ENCODE results near the gene TMEM120A. TPM values are rescaled to one million over a fixed set of nuclear protein-coding genes. Genes with fewer than 3 reads are reported as not detected.

Gene TMEM120A
- total RNA-seq, 2 experiments from 2014 or later, result 12.4 to 22.1 TPM

DNA sequence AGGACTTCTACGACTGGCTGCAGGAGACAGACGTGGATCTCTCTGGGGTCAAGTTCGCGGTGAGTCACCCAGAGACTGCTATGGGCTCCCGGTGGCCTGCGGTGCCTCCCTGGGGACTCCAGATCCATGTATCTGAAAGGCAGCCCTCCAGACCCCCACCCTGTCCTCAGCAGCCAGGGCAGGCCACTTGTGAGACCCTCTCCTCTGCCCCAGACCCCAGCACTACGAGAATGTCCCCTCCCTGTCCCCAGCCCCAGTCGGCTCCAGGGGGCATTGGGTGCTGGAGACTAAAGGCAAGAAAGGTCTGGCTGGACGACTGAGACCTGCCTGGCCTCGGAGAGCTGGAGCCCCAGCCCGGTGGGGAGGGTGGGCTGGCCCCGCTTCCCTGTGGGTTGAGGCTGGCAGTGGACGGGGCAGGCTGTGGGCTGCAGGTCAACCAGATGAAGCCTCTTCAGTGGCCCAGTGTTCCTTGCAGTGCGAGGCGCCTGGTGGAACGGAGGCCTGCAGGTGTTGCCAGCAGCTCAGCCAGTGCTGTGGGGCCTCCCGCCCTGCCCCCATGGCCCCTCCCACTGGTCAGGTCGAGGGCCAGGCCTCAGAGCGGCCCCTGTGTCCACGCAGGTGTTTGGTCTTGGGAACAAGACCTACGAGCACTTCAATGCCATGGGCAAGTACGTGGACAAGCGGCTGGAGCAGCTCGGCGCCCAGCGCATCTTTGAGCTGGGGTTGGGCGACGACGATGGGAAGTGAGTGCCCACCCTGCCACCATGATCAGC, 13.8 kb downstream of the TMEM120A start:
- DNase-seq (ENCODE audit: low spot score), result no peak
- no TSS peak for BruUV-seq (replicated peaks)
- Histone ChIP-seq H3K4me1 (ENCODE audit: insufficient read depth, low read length, poor library complexity, severe bottlenecking) (no peaks in the 10 kb centered on the region), H4K20me1 (ENCODE audit: insufficient read depth, low read length) (no peaks in the 10 kb centered on the region), H3K79me2 (ENCODE audit: insufficient read depth, low read depth, low read length) (no peaks in the 10 kb centered on the region), H3K36me3 (ENCODE audit: insufficient read depth, low read length) (peaks cover 9% of the 10 kb centered on the region; the same call in 1 of the 2 replicates), H3K4me3 (ENCODE audit: low read depth, low read length, poor library complexity, severe bottlenecking) (no peak overlapping the region), H2AFZ (ENCODE audit: low read length) (no peak overlapping the region), H3K27ac (ENCODE audit: low read depth, low read length, poor library complexity, severe bottlenecking) (no peak overlapping the region), H3K9me3 (ENCODE audit: low read length) (no peaks in the 10 kb centered on the region), H3K9me2 (ENCODE audit: insufficient read depth, low read length) (no peaks in the 10 kb centered on the region), H3K4me2 (ENCODE audit: low read length) (no peak overlapping the region)
- intact Hi-C loops (cut with micrococcal nuclease; ENCODE audit: unreplicated experiment), result no loop called here
- no peak for TF ChIP-seq EZH2phosphoT487 (IDR thresholded peaks at IDR 0.05; ENCODE audit: borderline replicate concordance, low read depth, low read length)
- TF ChIP-seq, protein P1, sequence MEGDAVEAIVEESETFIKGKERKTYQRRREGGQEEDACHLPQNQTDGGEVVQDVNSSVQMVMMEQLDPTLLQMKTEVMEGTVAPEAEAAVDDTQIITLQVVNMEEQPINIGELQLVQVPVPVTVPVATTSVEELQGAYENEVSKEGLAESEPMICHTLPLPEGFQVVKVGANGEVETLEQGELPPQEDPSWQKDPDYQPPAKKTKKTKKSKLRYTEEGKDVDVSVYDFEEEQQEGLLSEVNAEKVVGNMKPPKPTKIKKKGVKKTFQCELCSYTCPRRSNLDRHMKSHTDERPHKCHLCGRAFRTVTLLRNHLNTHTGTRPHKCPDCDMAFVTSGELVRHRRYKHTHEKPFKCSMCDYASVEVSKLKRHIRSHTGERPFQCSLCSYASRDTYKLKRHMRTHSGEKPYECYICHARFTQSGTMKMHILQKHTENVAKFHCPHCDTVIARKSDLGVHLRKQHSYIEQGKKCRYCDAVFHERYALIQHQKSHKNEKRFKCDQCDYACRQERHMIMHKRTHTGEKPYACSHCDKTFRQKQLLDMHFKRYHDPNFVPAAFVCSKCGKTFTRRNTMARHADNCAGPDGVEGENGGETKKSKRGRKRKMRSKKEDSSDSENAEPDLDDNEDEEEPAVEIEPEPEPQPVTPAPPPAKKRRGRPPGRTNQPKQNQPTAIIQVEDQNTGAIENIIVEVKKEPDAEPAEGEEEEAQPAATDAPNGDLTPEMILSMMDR (conservative IDR thresholded peaks at IDR 0.05; ENCODE audit: low read length), result no peak
- POLR2A ChIA-PET, result no interaction called here
- CTCF ChIA-PET (ENCODE audit: unreplicated experiment), result no interaction called here

DNA sequence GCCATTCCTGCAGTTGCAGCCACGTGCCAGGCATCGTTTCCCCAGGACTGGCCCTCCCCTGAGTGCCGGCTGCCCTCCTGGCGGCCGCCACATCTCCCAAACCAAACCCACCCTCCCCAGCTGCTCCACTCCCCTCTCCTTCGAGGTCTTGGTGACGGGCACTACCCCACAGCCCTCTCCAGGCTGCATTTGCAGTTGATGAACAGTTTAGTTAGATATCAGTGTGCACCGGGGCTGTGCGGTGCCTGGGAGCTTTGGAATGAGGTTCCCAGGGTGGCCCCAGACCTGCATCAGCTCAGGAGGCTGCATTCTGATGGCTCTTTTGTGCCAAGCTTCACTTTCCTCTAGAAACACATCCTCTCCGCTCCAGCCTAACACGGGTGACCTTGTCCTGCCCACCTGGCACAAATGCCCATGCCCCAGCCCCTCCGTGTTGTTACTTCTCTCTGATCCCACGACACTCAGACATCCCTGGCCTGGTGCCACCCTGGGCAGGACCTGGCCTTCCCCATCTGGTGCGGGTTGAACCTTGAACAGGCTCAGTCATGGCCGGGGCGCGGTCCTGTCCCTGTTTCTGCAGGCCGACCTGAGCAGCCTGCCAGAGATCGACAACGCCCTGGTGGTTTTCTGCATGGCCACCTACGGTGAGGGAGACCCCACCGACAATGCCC, 14.5 kb downstream of the TMEM120A start:
- Histone ChIP-seq H4K20me1 (ENCODE audit: insufficient read depth, low read length) (no peaks in the 10 kb centered on the region), H2AFZ (ENCODE audit: low read length) (no peak overlapping the region), H3K9me3 (ENCODE audit: low read length) (no peaks in the 10 kb centered on the region), H3K36me3 (ENCODE audit: insufficient read depth, low read length) (peaks cover 4% of the 10 kb centered on the region; the same call in 1 of the 2 replicates), H3K79me2 (ENCODE audit: insufficient read depth, low read depth, low read length) (no peaks in the 10 kb centered on the region), H3K4me3 (ENCODE audit: low read depth, low read length, poor library complexity, severe bottlenecking) (no peak overlapping the region), H3K4me1 (ENCODE audit: insufficient read depth, low read length, poor library complexity, severe bottlenecking) (no peaks in the 10 kb centered on the region), H3K4me2 (ENCODE audit: low read length) (no peak overlapping the region), H3K27ac (ENCODE audit: low read depth, low read length, poor library complexity, severe bottlenecking) (no peak overlapping the region), H3K9me2 (ENCODE audit: insufficient read depth, low read length) (no peaks in the 10 kb centered on the region)
- intact Hi-C loops (cut with micrococcal nuclease; ENCODE audit: unreplicated experiment), result no loop called here
- POLR2A ChIA-PET, result no interaction called here
- TF ChIP-seq EZH2phosphoT487 (IDR thresholded peaks at IDR 0.05; ENCODE audit: borderline replicate concordance, low read depth, low read length), result no peak
- TF ChIP-seq, protein P1 (conservative IDR thresholded peaks at IDR 0.05; ENCODE audit: low read length), result no peak
- CTCF ChIA-PET (ENCODE audit: unreplicated experiment), result no interaction called here
- DNase-seq (ENCODE audit: low spot score), result no peak
- no TSS peak for BruUV-seq (replicated peaks)

DNA sequence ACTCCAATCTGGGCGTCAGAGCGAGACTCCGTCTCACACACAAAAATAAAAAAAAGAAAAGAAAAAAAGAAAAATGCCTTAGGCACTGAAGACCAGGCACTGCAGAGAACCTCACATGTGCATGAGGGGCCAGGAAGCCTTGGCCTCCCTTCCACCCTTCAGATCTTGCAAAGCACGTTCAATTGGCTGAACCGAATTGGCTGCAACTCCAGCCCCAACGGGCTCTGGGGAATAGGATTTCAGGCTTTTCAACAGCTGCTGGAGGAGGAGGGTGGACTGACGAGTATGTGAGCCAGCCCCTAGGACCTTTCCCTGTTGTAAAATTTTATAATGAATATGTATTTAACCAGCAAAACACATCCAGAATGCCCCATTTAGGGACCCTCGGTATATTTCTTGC, 16.7 kb downstream of the TMEM120A start:
- Histone ChIP-seq H3K4me3 (ENCODE audit: low read depth, low read length, poor library complexity, severe bottlenecking) (no peak overlapping the region), H3K36me3 (ENCODE audit: insufficient read depth, low read length) (peaks cover 8% of the 10 kb centered on the region), H2AFZ (ENCODE audit: low read length) (no peak overlapping the region), H3K9me2 (ENCODE audit: insufficient read depth, low read length) (no peaks in the 10 kb centered on the region), H3K4me2 (ENCODE audit: low read length) (no peak overlapping the region), H3K9me3 (ENCODE audit: low read length) (no peaks in the 10 kb centered on the region), H4K20me1 (ENCODE audit: insufficient read depth, low read length) (no peaks in the 10 kb centered on the region), H3K79me2 (ENCODE audit: insufficient read depth, low read depth, low read length) (no peaks in the 10 kb centered on the region), H3K27ac (ENCODE audit: low read depth, low read length, poor library complexity, severe bottlenecking) (no peak overlapping the region), H3K4me1 (ENCODE audit: insufficient read depth, low read length, poor library complexity, severe bottlenecking) (no peaks in the 10 kb centered on the region)
- ChIA-PET CTCF (ENCODE audit: unreplicated experiment) (no interaction called here), POLR2A (no interaction called here)
- intact Hi-C loops (cut with micrococcal nuclease; ENCODE audit: unreplicated experiment), result no loop called here
- TF ChIP-seq, protein P1 (conservative IDR thresholded peaks at IDR 0.05; ENCODE audit: low read length), result no peak
- no peak for TF ChIP-seq EZH2phosphoT487 (IDR thresholded peaks at IDR 0.05; ENCODE audit: borderline replicate concordance, low read depth, low read length)
- no TSS peak for BruUV-seq (replicated peaks)
- DNase-seq (ENCODE audit: low spot score), result no peak

Measured in OCI-LY7 (cell line).